NOMO-1 treated with DMSO at 0.1 percent for 48 hours (cell line): ENCODE results near the gene DMD.
"Not testable (repeated sequence)": the region's sequence is repeated elsewhere in the genome, so short reads cannot be mapped to it uniquely, and the experiment has no call there.

ENCODE experiments used
- DNase-seq: peaks from one replicate; lab custom pipeline; 2025; ENCODE audit not compliant: unreplicated experiment; lab: John Stamatoyannopoulos, UW

DMD gene

DNA sequence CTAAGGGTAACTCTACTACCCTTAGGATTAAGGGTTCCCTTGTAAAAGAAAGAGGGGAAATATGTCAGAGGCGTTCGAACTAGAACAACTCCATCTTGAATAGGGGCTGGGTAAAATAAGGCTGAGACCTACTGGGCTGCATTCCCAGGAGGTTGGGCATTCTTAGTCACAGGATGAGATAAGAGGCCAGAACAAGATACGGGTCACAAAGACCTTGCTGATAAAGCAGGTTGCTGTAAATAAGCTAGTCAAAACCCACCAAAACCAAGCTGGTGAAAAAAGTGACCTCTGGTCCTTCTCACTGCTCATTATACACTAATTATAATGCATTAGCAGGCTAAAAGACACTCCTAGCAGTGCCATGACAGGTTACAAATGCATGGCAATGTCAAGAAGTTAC is 922.0 kb downstream of the DMD start:
- DNase-seq = no peak

DNA sequence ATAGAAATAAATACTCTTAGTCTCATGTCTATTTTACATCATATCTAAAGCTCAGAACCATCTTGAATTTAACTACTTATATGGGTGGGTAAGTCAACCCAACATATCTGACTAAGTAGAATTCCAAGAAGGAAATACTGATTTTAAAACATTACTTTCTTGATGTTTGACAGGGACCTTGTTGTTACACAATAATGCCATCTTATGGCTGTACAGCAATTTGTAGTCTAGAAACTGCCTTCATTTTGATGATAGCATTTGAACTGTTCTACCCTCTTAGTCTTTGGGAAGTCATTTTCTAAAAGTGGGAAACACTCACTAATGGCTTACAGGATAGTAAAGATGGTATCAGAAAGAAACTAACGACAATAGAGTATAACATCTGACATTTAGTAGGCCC is 929.5 kb downstream of the DMD start:
- DNase-seq = no peak

DNA sequence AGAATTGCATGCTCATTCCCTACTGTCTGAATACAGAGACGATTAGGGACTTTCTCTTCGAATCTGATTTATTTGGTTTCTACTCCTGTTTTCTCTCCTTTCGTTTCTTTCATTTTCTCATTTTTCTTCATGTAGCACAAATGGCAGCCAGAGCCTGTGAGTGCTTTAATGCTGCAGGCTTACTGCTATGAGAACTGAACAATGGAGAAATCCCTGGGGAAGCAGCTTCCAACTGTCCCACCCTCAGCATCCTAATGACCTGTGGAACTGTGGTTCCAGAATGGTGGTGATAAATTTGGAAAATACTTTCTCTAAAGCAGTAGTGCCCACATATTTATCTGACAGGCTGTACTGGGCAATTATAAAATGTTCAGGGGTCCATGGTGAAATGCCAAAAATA is 930.4 kb downstream of the DMD start:
- no peak for DNase-seq

DNA sequence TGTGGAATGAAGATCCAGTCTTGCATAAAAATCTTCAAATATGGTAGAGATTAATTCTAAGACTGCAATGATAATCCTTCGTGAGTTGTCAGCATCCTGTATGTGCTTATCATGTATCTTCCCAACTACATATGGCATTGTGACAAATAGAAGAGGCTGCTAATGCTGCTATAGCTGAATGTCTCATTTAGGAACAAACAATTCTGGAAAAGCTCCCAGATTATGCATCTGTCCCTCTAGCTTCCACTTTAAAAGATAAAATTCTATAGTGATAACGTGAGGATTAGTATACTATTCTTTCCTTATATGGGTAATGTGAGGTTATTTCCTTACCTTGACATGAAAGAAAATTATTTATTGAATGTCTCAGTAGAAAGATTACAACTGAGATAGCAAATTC is 930.9 kb downstream of the DMD start:
- no peak for DNase-seq

DNA sequence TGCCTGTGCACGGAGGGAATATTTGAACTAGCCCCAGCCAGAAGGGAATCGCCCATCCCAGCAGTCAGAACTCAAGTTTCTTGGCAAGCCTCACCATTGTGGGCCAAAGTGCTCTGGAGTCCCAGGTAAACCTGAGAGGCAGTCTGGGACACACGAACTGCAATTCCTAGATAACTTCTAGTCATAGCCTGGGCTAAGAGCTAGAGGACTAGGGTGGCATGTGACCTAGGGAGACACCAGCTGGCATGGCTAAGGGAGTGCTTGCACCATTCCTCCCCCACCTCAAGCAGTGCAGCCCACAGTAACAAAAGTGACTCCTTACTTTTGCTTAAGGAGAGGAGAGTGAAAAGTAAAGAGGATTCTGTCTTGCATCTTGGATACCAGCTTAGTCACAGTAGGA is 935.2 kb downstream of the DMD start:
- DNase-seq = no peak

DNA sequence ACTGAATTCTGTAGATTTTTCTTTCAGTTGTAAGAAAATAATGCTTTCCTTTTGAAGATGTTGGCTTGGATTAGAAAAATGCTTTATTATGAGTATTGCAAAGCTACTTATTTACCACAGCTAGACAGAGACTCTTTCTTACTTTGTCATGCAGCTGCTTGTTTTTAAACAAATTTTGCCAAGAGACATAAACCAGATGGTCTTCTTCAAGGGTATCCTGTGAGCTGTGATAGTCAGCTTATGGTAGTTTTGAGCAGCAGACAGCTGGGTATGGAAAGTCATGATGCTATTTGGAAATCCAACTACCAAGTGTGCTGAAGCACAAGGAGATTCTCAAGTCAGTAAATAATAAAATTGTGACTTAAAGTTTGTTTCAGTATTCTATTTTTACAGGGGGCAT is 941.5 kb downstream of the DMD start:
- no peak for DNase-seq

DNA sequence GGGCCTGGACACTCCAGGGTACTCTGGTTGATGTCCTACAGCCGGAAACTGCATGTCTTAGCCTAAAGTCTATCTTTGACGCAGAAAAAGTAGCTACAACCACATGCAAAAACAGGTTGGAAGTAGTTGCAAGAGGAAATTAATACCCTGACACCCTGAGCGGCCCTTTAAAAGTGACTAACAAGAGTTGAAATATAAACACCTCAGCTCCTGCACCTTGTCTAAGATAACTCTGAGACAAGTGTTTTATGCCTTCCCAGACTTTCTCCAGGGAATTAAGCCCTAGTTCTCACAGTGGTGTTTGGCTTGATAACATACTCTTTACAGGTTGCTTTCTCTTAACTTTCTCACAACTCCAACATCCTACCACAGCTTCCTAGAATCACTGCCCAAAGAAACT is 943.1 kb downstream of the DMD start:
- no peak for DNase-seq

DNA sequence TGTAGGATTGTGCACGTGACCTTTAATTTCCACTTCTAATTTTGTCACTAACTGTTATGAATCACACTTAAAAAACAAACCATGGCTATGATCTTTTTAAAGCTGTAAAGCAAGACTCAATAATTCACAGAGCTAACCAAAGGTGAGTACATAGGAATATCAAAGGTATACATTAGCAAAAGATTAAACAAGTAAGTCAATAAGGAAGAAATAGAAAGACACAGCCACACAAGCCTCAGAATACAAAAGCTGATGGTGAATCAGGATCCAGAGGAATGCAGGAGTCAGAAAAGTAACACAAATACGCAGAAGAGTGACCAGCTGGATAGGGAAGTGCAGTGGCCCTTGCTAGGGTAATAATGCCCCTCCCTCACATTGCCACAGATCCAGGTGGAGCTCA is 943.6 kb downstream of the DMD start:
- DNase-seq = no peak

DNA sequence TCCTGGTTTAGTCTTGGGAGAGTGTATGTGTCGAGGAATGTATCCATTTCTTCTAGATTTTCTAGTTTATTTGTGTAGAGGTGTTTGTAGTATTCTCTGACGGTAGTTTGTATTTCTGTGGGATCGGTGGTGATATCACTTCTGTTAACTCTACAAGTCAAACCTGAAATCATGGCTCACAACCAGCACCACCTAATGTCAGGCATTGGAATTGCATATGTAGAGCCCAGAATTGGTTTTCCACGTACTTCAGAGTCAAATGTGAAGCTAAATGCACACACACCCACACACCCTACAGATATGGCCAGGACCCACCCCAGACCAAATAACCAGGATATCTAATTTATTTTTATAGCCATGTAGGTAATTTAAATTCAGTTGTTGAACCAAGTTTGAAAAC is 964.7 kb downstream of the DMD start:
- not testable (repeated sequence) for DNase-seq

DNA sequence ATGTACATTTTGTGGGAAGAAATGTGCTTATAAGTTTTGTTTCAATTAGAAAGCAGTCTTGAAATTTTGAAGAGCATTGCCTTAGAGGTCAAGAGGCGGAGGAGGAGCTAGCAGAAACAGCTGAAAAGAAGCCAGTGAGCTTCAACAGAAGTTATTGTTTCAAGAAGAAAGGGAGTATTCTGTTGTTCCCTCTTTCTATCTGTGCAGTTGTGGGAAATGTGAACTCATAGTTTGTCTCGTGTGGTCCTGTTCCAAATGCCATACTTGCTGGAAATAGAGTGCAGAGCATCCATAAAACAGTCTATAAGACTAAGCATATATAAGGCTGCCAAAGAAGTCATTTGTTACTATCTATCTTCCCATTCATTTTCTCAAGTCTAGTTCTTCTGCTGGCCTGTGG is 1015.7 kb downstream of the DMD start:
- DNase-seq = no peak

DNA sequence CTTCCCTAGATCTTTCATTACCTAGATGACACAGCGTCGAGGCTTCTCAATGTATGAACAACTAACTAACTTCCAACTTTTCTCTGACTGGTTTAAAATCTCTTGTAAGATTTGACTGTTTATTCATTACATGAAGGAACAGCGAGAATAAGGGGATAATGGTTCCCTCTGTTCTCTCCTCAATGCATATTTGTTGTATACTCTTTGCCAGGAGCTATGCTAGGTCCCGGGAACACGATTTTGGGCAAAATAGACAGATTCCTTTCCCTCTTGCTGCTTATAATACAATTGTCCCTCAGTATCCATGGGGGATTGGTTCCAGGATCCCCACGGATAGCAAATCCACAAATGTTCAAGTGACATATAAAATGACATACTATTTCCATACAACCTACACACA is 1020.0 kb downstream of the DMD start:
- DNase-seq = no peak

DNA sequence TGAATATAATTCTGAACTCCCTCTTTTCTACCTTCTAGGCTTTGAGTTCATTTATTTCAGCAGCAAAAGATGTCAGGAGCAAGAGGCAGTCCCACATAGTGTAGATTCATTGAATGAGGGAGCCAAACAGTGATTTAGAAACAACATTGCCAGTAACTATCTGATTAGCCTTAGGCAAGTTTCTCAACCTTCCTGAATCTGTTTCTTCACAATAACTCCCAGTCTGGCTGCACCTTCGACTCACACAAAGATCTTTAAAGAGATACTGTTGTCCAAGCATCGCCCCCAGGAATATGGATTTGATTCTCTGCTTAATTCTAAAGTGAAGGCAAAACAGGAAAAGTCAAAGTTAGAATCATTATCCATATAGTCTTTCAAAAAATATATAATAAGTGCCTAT is 1026.2 kb downstream of the DMD start:
- DNase-seq = no peak

DNA sequence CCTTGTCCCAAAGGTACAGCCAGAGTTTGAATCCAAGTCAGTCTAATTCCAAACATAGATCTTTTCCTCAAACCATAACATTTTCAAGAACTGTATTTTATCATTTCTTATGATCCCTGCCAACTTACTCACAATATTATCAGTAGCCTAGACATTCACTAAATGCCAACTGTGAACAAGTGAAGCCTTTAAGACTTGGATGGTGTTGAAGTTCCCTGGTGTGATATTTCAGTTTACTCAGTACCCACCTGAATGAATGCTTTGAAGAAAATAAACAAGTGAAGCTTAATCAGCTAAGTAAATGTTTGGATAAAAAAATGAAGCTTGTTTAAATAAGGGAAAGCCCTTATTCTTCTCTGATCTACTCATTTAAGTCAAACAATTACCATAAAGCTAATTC is 1028.3 kb downstream of the DMD start:
- DNase-seq = no peak

DNA sequence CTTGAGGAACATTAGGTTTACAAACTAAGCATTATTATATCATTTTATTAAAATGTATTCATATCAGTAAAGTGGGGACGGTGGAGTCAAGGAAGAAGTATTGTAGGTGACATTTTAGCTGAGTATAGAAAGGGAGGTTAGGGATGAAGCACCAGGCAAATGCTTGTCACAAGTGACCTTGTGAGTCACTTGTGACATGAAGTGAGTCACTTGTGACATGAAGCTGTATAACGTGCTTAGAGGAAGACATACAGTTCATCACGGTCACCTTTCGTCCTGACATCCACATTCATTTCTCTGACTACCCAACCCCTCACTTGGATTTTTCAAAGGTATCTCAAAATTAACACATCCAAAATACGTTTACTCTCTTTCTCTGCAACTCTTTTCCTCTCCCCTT is 1034.8 kb downstream of the DMD start:
- DNase-seq = no peak

DNA sequence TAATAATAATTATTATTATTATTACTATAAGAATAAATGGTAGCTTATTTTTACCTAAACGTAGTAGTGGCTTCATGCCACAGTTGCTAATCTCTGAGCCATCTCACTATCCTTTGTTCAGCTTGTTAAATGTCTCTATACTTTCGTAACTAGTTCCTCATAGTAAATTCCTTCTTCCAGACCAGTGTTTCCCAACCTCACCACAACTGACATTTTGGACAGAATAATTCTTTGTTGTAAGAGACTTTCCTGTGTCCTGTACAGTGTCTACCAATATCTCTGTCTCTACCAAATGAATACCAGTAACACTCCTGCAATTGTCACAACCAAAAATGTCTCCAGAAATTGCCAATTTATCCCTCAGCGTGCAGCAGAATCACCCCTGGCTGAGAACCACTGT is 1040.9 kb downstream of the DMD start:
- peak; percentile 30 for DNase-seq

DNA sequence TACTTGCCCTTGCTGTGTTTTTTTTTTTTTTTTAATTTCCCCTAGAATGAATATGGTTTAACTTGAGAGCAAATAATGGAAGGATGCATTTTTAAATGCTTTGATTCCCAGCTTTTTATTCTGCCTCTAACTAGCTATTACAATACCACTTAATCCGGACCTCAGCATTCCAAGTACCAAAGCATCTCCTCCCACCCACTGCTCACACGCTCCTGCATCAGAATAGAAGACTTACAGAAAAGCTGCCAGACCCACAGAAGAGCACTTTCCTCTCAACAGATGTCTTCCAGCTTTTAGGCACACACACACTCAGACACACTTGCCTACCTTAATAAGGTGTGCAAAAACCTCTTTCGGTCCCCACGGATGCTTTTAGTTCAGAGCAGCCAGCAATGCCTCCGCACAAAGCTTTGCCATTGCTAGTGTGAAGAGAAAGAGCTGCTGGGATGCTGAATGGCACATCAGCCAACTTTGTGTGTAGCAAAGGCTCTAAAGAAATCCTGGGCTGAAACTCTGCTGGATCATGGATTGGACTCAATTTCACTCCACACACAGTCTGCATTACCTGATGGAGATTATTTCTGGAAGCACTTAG is 1056.2 kb downstream of the DMD start:
- DNase-seq = no peak

DNA sequence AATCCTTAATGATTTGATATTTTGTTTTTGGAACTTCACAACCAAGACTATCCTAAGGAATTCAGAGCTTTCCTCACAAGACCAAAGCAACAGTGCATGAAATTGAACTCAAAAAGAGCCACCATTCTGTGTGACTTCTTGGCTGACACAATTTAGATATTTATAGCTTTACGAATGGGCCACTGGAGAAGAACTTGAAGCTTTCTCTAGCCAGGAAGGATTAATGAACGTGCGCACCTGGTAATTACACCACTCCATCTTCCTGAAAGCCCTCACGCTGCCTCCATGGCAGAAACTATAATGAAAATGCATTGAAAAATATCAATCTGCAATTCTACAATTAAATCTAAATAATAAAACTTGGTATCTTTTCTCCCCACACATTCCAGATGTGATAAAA is 1057.8 kb downstream of the DMD start:
- no peak for DNase-seq

DNA sequence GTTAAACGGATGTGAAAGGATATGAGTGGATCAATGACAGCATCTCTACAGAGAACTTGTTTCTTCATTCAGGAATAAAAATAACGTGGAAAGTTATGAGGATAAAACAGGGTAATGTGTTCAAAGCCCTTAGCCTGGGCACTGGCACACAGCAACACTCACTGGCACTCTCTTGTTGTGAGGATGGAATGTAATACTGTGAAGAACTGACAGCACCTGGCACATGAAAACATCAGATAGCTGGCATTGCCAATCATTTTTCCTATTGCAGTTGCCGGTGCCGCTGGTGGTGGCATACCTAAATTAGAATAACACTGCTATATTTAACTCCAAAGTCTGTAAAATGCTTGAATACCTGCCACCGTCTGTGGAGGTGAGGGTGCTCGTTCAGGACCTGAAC is 1061.2 kb downstream of the DMD start:
- no peak for DNase-seq

DNA sequence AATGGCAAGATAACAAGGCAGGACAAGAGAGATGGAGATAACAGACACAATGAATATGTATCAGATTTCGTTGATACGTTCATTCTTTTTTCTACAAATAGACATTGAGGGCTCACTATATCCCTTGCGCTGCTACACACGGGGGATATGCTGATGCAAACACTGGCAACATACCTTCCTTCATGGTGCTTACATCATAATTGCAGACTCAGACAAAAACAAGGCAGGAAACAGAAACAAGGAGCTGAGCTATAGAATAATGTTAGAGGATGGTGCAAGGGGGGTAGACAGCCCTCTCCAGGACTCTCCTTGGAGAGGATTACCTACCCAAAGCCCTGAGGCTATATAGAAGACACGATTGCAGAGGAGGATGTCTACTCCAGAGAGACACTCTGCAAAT is 1069.5 kb downstream of the DMD start:
- no peak for DNase-seq

DNA sequence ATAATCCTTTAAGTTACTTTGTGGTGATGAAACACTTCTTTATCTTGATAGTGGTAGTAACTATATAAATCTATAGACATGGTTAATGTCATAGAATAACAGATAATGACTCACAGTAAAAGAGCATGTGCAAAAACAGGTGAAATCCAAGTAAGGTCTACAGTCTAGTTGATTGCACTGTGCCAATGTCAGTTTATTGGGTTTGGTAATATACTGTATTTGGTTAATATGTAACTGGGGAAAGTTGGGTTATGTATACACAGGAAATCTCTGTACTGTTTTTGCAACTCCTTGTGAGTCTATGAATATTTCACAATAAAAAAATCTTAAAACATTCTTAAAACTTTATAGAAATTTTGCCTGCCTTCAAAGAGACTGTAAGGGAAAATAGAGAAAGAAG is 1071.9 kb downstream of the DMD start:
- DNase-seq = no peak

DNA sequence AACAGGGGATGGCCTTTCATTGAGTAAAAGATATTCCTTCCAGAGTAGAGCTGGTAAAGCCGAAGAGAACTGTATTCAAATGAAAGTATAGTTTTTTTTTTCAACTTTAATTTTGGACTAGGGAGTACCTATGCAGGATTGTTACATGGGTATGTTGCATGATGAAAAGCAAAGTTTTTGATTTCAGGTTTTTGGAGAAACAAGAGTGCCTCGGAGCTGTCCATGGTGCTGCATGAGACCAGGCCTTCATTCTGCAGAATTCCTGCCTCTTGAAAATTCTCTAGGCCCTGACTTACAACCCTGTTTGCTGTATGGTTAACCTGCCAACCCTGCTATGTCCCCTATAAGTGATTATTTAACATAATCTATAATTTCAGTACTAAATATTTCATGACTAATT is 1073.8 kb downstream of the DMD start:
- DNase-seq = no peak

DNA sequence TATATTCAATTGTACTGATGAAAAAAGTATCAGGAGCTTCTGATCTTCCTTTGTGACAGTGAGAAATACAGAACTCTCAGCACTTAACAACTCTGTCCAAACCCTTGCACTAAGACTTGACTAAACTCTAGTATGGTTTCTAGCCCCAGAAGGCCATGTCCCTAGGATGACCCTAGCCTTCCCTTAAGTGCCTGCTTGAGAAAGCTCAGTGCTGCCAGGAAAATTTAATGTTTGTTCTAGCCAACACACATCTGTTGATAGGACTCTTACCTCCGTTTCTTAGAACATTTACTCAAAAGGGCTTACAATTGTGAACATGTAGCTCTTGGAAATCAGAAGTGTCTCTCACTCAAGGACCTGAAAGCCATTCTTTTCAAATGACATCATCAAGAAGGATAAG is 1084.4 kb downstream of the DMD start:
- no peak for DNase-seq

DNA sequence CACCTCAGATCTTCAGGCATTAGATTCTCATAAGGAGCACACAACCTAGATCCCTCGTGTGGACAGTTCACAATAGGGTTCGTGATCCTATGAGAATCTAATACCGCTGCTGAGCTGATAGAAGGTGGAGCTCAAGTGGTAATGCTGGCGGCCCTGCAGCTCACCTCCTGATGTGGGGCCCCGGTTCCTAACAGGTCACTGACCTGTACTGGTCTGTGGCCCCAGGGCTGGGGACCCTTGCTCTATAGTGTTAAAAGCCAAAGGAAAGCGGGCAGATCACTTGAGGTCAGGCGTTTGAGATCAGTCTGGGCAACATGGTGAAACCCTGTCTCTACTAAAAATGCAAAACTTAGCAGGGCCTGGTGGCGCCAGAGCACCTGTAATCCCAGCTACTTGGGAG is 1092.5 kb downstream of the DMD start:
- DNase-seq = no peak

DNA sequence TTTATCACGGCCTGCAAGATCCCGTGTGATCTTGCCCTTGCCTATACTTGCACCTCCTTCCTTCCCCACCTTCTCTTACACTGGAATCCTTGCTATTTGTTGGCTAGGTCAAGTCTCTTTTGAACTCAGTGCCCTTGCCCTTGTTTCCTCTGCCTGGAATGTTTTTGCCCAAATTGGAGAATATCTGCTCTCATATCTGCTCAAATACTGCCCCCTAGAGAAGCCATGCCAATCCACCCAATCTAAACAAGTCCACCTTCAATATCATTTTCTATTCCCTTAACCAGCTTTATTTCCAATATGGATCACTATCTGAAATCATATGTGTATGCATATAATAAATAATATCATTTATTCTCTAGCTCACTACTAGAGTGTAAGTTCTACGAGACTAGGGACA is 1095.3 kb downstream of the DMD start:
- DNase-seq = no peak
